H9 (cell line): Measurements from ENCODE around the gene CPA3. TPM values are rescaled to one million over a fixed set of nuclear protein-coding genes. Genes with fewer than 3 reads are reported as not detected.

Experiments used
- DNase-seq: peaks from one replicate; pipeline ENCODE4 v3.0.0-alpha.2; 2017
- H2AFZ ChIP-seq: one replicate; pipeline ENCODE4 v1.6.1; 2013; ENCODE audit warnings: mild to moderate bottlenecking, low read length, control low read depth, moderate library complexity
- H2AK5ac ChIP-seq: 2 replicates; pipeline ENCODE4 v1.6.1; 2013; ENCODE audit warnings: low read length, control low read depth, mixed read lengths; ENCODE audit not compliant: insufficient read length
- H2BK120ac ChIP-seq: one replicate; pipeline ENCODE4 v1.6.1; 2013; ENCODE audit warnings: low read depth, mild to moderate bottlenecking, low read length, control low read depth, inconsistent platforms; ENCODE audit not compliant: poor library complexity, severe bottlenecking
- H2BK12ac ChIP-seq: 2 replicates; pipeline ENCODE4 v1.6.1; 2013; ENCODE audit warnings: low read length, control low read depth, mixed read lengths, low read depth; ENCODE audit not compliant: insufficient read length
- H2BK15ac ChIP-seq: 2 replicates; pipeline ENCODE4 v1.6.1; 2013; ENCODE audit warnings: low read depth, low read length, control low read depth
- H2BK20ac ChIP-seq: one replicate; pipeline ENCODE4 v1.6.1; 2013; ENCODE audit warnings: low read depth, mild to moderate bottlenecking, low read length, control low read depth, inconsistent platforms; ENCODE audit not compliant: poor library complexity, severe bottlenecking
- H2BK5ac ChIP-seq: 2 replicates; pipeline ENCODE4 v1.6.1; 2013; ENCODE audit warnings: low read length, control low read depth, mixed read lengths; ENCODE audit not compliant: insufficient read length
- H3K14ac ChIP-seq: 2 replicates; pipeline ENCODE4 v1.6.1; 2013; ENCODE audit warnings: low read length, control low read depth; ENCODE audit not compliant: insufficient read depth
- H3K18ac ChIP-seq: 2 replicates; pipeline ENCODE4 v1.6.1; 2013; ENCODE audit warnings: low read depth, mild to moderate bottlenecking, mixed read lengths, low read length, control low read depth; ENCODE audit not compliant: insufficient read length
- H3K23ac ChIP-seq: 2 replicates; pipeline ENCODE4 v1.6.1; 2013; ENCODE audit warnings: low read length, control low read depth, mixed read lengths, low read depth; ENCODE audit not compliant: insufficient read length
- H3K23me2 ChIP-seq: 2 replicates; pipeline ENCODE4 v1.6.1; 2013; ENCODE audit warnings: low read depth, mild to moderate bottlenecking, mixed read lengths, low read length, control low read depth; ENCODE audit not compliant: insufficient read length, poor library complexity, severe bottlenecking
- H3K27ac ChIP-seq: 2 replicates; pipeline ENCODE4 v1.5.1; 2013; ENCODE audit warnings: low read length, control low read depth, mixed read lengths, low read depth; ENCODE audit not compliant: insufficient read length
- H3K27me3 ChIP-seq: 2 replicates; pipeline ENCODE4 v1.6.1; 2013; ENCODE audit warnings: low read length, control low read depth, inconsistent platforms; ENCODE audit not compliant: insufficient read depth
- H3K4ac ChIP-seq: 2 replicates; pipeline ENCODE4 v1.6.1; 2013; ENCODE audit warnings: low read depth, mild to moderate bottlenecking, control low read depth, inconsistent platforms, low read length, moderate library complexity
- H3K4me1 ChIP-seq: 2 replicates; pipeline ENCODE4 v1.6.1; 2013; ENCODE audit warnings: low read length, control low read depth, inconsistent platforms; ENCODE audit not compliant: insufficient read depth
- H3K4me2 ChIP-seq: 2 replicates; pipeline ENCODE4 v1.6.1; 2013; ENCODE audit warnings: low read length, control low read depth, mixed read lengths; ENCODE audit not compliant: insufficient read length, insufficient read depth
- H3K56ac ChIP-seq: 2 replicates; pipeline ENCODE4 v1.6.1; 2013; ENCODE audit warnings: low read depth, mild to moderate bottlenecking, mixed read lengths, low read length, control low read depth; ENCODE audit not compliant: insufficient read length
- H3K79me1 ChIP-seq: 2 replicates; pipeline ENCODE4 v1.6.1; 2013; ENCODE audit warnings: low read depth, mild to moderate bottlenecking, moderate library complexity, low read length, control low read depth, inconsistent platforms; ENCODE audit not compliant: insufficient read depth, poor library complexity, severe bottlenecking
- H3K79me2 ChIP-seq: 2 replicates; pipeline ENCODE4 v1.6.1; 2013; ENCODE audit warnings: low read length, control low read depth, inconsistent platforms; ENCODE audit not compliant: insufficient read depth
- H3K9ac ChIP-seq: 2 replicates; pipeline ENCODE4 v1.6.1; 2013; ENCODE audit warnings: low read length, control low read depth, mixed read lengths; ENCODE audit not compliant: insufficient read length; ENCODE audit errors: extremely low read depth
- H3K9me3 ChIP-seq: one replicate; pipeline ENCODE4 v1.6.1; 2013; ENCODE audit warnings: low read depth, low read length, inconsistent platforms; ENCODE audit not compliant: control insufficient read depth
- H3T11ph ChIP-seq: one replicate; pipeline ENCODE4 v1.6.1; 2013; ENCODE audit warnings: mild to moderate bottlenecking, low read length, control low read depth, inconsistent platforms
- H4K20me1 ChIP-seq: one replicate; pipeline ENCODE4 v1.6.1; 2013; ENCODE audit not compliant: control insufficient read depth, insufficient read length, insufficient read depth
- H4K5ac ChIP-seq: 2 replicates; pipeline ENCODE4 v1.6.1; 2013; ENCODE audit warnings: low read depth, mild to moderate bottlenecking, mixed read lengths, low read length, control low read depth; ENCODE audit not compliant: insufficient read length
- H4K8ac ChIP-seq: replicated peaks from 2 replicates; pipeline ENCODE4 v1.6.1; 2013; ENCODE audit warnings: low read length, control low read depth, mixed read lengths, low read depth; ENCODE audit not compliant: insufficient read length
- H4K91ac ChIP-seq: 2 replicates; pipeline ENCODE4 v1.6.1; 2013; ENCODE audit warnings: low read depth, mild to moderate bottlenecking, moderate library complexity, mixed read lengths, low read length, control low read depth; ENCODE audit not compliant: insufficient read length
- H3K27ac Mint-ChIP-seq, 3 experiments: 2 replicates in 2 of 3; 3 replicates in 1 of 3; pipeline ENCODE4 v1.8.0; 2020 to 2021; ENCODE audit warnings: mixed read lengths in 3 of 3, mild to moderate bottlenecking in 1 of 3, moderate library complexity in 1 of 3
- H3K27me3 Mint-ChIP-seq: 2 replicates; pipeline ENCODE4 v1.8.0; 2021; ENCODE audit warnings: low read depth, mild to moderate bottlenecking, moderate library complexity, mixed read lengths
- H3K36me3 Mint-ChIP-seq, 3 experiments: 2 replicates in 2 of 3; 3 replicates in 1 of 3; pipeline ENCODE4 v1.8.0; 2020 to 2021; ENCODE audit warnings: low read depth in 3 of 3, mixed read lengths in 3 of 3; ENCODE audit not compliant: insufficient read depth in 1 of 3
- H3K4me1 Mint-ChIP-seq, 2 experiments: 2 replicates each; pipeline ENCODE4 v1.8.0; 2020; ENCODE audit warnings: mixed read lengths in 2 of 2
- H3K4me3 Mint-ChIP-seq, 2 experiments: 2 replicates in 1 of 2; 3 replicates in 1 of 2; pipeline ENCODE4 v1.8.0; 2020 to 2021; ENCODE audit warnings: mild to moderate bottlenecking in 2 of 2, mixed read lengths in 2 of 2, moderate library complexity in 1 of 2
- H3K9me3 Mint-ChIP-seq, 2 experiments: 2 replicates in 1 of 2; 3 replicates in 1 of 2; pipeline ENCODE4 v1.8.0; 2020; ENCODE audit warnings: mild to moderate bottlenecking in 2 of 2, mixed read lengths in 2 of 2, moderate library complexity in 1 of 2
- CTCF ChIP-seq: fragments of 200-600 bp; sonication (generic); conservative IDR thresholded peaks from 3 replicates; pipeline ENCODE4 v1.8.0; 2021; ENCODE audit warnings: antibody characterized with exemption, mild to moderate bottlenecking
- WGBS: extraction: QIAGEN DNeasy Blood & Tissue Kit; methylation state at CpG from one replicate; pipeline ENCODE4 v1.1.7; 2013; ENCODE audit warnings: missing lambda C conversion rate, low lambda C conversion rate, mixed read lengths; ENCODE audit not compliant: insufficient read length; ENCODE audit errors: extremely low coverage; 5-methylcytosine and 5-hydroxymethylcytosine counted together
- total RNA-seq: library from RNA; stranded (reverse); gene quantifications from 2 replicates; pipeline ENCODE4 v1.2.1, GENCODE V29; 2021

CPA3 gene
- total RNA-seq, 1 experiment from 2014 or later: not detected

DNA sequence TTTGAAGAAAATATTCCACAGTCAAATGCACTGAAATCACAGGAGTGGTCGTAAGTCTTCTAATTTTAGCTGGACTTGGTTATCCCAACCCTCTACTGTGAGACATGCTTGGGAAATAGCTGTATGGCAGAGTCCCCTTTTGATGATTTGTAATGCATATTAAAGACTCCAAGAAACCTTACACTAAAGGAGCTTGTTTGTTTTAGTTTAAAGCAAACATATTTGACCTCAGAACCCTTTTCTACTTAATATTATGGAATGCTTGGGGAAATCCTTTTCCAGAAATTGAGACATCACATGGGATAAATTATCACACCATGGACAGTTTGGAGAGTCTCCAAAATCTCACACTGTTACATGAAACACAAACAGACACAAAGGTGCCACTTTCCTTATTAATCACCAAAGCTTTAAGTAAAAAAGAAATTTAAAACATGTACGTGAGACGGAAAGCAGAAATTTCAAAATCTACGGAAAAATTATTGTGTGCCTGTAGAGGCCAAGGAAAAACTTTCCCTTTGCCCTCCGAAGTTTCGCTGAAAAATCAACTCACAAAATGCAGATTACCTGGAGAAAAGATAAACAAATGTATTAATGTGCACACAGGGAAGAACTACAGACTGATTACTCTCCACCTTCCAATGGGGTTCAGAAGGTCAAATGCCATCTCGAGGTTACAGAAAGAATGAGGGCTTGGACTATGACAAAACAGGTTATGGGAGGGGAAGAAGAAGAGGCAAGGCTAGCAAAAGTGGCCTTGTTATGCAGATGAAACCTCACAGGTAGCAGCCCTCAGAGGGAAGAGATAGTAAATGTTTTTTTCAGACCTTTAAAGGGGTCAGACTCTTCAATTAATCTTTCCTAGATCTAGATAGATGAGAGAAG is 44.5 kb upstream of the CPA3 start:
- Histone ChIP-seq H3T11ph (no peak overlapping the region), H2BK15ac (no peak overlapping the region), H3K23ac (no peak overlapping the region), H4K8ac (no peak overlapping the region), H4K20me1 (no peaks in the 10 kb centered on the region), H3K79me1 (no peaks in the 10 kb centered on the region), H3K4me2 (no peak overlapping the region), H2AK5ac (no peak overlapping the region), H3K18ac (no peak overlapping the region), H3K27me3 (no peaks in the 10 kb centered on the region), H4K5ac (no peak overlapping the region), H3K4ac (no peak overlapping the region), H3K27ac (no peak overlapping the region), H3K9ac (no peak overlapping the region), H3K14ac (no peak overlapping the region), H2BK5ac (no peak overlapping the region), H3K4me1 (peaks cover 4% of the 10 kb centered on the region; the same call in 1 of the 2 replicates), H3K56ac (no peak overlapping the region), H2BK20ac (no peak overlapping the region), H2BK12ac (no peak overlapping the region), H2BK120ac (no peak overlapping the region), H3K23me2 (no peaks in the 10 kb centered on the region), H4K91ac (no peak overlapping the region), H3K79me2 (no peaks in the 10 kb centered on the region), H3K9me3 (no peaks in the 10 kb centered on the region), H2AFZ (no peak overlapping the region)
- DNase-seq: peak; percentile 31
- H3K4me3 Mint-ChIP-seq: no peak overlapping the region
- H3K36me3 Mint-ChIP-seq: peaks cover 0 to 3% (median 0%) of the 10 kb centered on the region in 3 experiments; a peak in 1 of 7 replicates
- no peak for TF ChIP-seq CTCF
- no peak overlapping the region for H3K27ac Mint-ChIP-seq
- H3K9me3 Mint-ChIP-seq: peaks cover 1 to 2% of the 10 kb centered on the region in 2 experiments; a peak in 1 of 5 replicates
- peaks cover 21% of the 10 kb centered on the region in 2 experiments for H3K4me1 Mint-ChIP-seq
- no CpG with 5 or more reads among the region's 7 CpGs for WGBS
- no peaks in the 10 kb centered on the region for H3K27me3 Mint-ChIP-seq
